OCI-LY3 (cell line): Measurements from ENCODE around the gene ANK2.

ENCODE experiments used
- EZH2phosphoT487 ChIP-seq: fragments of 200-600 bp; shearing (Covaris generic); IDR thresholded peaks from 2 replicates; pipeline ENCODE4 v1.6.1; 2018; ENCODE audit warnings: antibody characterized with exemption, mixed run types, low read depth
- TF ChIP-seq, protein P1 (sequence below): fragments of 200-600, 300-600 bp; sonication (generic); IDR thresholded peaks from 2 replicates; pipeline ENCODE4 v1.5.1; 2014; ENCODE audit warnings: antibody characterized with exemption, low read length, low read depth

DNA sequence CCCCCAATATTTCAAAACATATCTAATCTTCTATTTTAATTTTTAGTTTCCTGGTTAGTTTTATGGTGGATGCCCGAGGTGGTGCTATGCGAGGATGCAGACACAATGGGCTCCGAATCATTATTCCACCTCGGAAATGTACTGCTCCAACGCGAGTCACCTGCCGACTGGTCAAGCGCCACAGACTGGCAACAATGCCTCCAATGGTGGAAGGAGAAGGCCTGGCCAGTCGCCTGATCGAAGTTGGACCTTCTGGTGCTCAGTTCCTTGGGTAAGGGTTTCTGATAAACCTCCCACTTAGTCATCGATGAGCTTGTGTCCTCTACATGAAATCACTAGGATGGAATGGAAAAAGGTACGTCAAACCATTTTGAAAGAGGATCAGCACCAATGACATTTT lies 280.7 kb downstream of the ANK2 start:
- TF ChIP-seq, protein P1, sequence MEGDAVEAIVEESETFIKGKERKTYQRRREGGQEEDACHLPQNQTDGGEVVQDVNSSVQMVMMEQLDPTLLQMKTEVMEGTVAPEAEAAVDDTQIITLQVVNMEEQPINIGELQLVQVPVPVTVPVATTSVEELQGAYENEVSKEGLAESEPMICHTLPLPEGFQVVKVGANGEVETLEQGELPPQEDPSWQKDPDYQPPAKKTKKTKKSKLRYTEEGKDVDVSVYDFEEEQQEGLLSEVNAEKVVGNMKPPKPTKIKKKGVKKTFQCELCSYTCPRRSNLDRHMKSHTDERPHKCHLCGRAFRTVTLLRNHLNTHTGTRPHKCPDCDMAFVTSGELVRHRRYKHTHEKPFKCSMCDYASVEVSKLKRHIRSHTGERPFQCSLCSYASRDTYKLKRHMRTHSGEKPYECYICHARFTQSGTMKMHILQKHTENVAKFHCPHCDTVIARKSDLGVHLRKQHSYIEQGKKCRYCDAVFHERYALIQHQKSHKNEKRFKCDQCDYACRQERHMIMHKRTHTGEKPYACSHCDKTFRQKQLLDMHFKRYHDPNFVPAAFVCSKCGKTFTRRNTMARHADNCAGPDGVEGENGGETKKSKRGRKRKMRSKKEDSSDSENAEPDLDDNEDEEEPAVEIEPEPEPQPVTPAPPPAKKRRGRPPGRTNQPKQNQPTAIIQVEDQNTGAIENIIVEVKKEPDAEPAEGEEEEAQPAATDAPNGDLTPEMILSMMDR, result no peak
- no peak for TF ChIP-seq EZH2phosphoT487
